HG03378 (cell line): ENCODE measurements around the gene CDH4.

Experiments used
- ATAC-seq: cut with Tn5 transposase; IDR thresholded peaks from one replicate; pipeline ENCODE4 v1.9.1; 2021; ENCODE audit warnings: mild to moderate bottlenecking, moderate library complexity; ENCODE audit not compliant: unreplicated experiment

Gene CDH4

GRCh38 chr20:61354001-61354390 lies 101.9 kb downstream of the CDH4 start:
- no peak for ATAC-seq

DNA sequence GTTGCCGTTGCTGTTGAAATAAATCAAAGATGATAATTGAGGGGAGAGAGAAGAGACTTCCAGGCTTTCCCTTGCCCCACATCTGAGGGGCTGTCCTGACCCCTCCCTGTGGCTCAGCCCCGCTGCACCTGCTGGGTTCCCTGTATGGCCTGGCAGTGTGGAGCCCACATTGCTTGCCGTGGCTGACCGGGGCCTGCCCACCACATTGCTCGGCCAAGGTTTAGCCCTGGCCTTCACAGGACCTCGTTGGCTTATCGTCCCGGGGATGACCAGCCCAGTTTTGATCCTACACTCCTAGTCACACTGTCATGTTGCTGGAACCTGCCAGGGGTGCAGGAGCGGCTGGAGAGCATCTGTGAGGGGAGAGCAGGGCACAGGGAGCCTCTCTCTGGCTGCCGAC lies 102.4 kb downstream of the CDH4 start:
- ATAC-seq, result no peak

DNA sequence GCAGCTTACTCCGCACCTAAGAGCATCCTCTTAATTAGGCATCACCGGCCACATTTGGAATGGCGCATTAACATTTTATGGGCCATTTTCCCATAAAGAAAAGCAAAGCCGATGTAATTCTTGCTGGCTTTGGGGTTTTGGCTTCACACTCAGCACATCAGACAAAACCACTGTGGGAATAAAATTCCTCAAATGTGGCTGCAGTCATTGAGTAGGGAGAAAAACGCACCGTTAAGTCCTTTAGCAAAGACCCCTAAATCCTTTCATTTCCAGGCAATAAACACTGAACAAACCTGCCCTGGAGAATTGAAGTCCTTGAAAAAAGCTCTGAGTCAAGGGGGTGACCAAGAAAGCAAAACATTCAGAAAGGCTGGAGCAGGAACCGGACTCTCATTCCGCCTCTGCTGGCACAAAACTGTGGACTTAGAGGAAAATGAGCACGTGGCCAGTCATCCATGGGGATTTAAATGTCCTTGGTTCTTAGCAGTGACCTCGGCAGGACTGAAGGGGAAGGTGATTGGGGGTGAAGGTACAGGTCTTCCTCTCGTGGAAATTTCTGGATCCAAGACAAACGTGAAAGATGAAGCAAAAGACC lies 102.9 kb downstream of the CDH4 start:
- no peak for ATAC-seq

DNA sequence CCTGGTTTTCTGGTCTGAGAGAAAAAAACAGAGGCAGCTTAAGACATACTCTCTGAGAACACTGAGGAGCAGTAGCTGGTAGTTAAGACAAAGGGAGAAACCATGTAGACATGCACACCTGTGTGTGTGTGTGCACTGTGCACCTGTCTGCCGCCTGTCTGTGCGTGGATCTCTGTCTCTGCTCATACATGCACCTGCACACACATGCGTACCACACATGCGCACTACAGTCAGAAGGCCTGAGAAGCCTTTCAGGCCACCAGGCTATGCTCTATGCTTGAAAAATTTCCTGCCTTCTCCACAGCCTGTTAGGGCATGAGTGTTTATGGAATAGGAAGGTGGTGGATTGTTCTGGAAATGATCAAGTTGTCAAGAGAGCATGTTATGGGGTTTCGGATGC lies 103.5 kb downstream of the CDH4 start:
- ATAC-seq, result no peak

DNA sequence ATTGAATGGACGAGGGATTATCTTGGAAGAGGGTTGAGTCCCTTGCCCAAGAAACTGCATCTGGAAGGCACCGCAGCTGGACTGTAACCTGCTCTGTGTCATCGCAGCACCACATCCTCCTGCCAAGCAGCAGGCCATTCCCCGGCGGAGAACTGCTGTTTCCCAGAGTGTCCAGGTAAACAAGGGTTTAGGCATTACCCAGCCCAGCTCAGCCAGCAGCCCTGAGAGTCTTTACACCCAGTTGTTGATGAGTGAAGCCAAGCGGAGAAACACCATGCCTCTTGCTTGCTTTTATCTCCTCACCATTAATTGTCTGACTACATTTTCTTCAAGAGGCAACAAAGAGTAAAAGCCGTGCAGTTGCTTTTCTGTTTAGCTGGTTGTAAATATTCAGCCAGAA lies 104.1 kb downstream of the CDH4 start:
- ATAC-seq, result no peak

- no peak for ATAC-seq
These were observed 105.1 kb downstream of the CDH4 start for GRCh38 chr20:61357119-61357518.

DNA sequence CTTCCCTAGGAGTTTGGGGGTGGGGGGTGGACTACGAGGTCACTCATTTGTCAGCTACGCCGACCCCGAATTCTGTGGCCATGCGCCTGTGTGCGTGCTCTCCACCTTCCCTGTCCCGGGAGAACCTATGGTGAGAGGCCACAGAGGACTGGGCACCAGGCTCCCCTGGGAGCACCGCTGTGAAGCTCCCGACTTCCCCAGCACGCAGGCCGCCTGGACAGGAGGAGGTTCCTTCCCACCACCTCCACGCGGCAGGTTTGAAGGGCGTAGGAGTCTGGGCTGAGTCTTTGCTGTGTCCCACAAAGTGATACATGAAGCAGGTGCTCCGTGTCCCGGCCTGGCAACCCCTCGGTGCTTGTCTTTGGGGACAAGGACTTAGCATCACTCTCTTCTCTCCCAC lies 107.2 kb downstream of the CDH4 start:
- ATAC-seq, result no peak

DNA sequence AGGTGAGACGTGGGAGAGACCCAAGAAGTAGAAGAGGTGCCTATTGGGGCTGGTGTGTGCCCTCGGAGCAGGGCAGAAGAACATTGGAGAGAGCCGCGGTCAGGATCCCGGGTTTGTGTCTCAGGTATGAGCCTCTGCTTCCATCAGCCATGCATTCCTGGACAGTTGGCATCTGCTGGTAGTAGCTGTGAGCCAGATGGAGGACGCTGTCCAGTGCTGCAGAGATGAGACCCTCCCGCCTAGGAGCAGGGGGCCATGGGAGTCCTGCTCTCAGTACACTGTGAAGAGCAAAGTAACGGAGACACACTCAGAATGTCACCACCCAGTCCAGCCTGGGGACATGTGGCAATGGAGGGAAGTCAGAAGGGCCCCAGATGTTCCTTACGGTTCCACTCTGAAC lies 108.2 kb downstream of the CDH4 start:
- no peak for ATAC-seq

DNA sequence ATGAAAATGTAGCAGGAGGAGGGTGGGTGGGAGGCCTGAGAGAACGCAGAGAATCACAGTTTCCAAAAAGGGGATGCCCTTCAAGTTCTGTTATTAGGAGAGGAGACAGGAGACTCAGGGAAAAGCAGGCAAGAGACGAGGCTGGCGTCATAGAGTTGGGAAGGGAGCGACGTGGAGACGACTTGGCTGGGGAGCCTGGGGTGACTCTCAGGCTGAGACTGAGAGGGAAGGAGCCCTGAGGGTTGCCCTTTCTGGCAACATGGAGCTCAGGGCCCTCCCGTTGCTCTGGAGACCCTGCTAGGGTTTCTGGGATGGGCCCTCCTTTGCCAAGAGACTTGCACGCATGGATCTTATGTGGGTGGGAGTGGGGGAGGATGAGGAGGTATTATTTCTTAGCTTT lies 108.9 kb downstream of the CDH4 start:
- ATAC-seq, result no peak

GRCh38 chr20:61361501-61361900 lies 109.4 kb downstream of the CDH4 start:
- no peak for ATAC-seq

- ATAC-seq, result no peak
These were observed 112.1 kb downstream of the CDH4 start for GRCh38 chr20:61364147-61364546.

GRCh38 chr20:61366914-61367313 lies 114.9 kb downstream of the CDH4 start:
- no peak for ATAC-seq

- no peak for ATAC-seq
These were observed 117.9 kb downstream of the CDH4 start for GRCh38 chr20:61369731-61370520.

- ATAC-seq, result no peak
These were observed 118.8 kb downstream of the CDH4 start for GRCh38 chr20:61370841-61371303.

DNA sequence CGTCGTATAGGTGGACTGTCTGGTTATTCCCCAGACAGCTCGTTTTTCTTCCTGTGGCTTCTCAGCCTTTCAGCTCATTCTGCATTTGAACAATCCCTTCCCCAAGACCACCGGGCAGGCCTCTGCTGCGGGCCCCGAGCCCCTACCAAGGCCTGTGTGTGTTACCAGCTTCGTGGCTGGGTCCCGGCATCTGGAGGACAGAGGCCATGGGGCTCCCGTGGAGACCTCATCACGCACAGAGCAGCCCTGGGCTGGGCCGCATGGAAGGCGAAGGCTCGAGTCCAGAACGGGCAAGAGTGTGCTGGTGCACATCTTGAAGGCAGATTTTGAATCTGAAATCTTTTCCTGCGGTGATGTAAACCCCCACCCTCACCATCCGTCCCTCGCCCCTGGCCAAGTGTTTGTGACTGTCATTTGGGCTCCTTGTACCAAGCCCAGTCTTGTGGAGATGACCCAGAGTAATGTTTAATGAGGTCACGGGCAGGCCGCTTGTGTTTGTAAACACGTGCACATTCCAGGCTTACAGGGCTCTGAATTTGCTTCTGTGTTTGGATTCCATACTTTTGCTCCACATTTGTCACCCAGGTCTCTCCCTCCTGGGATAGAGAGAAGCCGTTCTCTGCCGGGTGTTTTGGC lies 119.6 kb downstream of the CDH4 start:
- no peak for ATAC-seq

- ATAC-seq, result no peak
These were observed 120.3 kb downstream of the CDH4 start for GRCh38 chr20:61372137-61373054.

- no peak for ATAC-seq
These were observed 121.0 kb downstream of the CDH4 start for GRCh38 chr20:61373055-61373399.

DNA sequence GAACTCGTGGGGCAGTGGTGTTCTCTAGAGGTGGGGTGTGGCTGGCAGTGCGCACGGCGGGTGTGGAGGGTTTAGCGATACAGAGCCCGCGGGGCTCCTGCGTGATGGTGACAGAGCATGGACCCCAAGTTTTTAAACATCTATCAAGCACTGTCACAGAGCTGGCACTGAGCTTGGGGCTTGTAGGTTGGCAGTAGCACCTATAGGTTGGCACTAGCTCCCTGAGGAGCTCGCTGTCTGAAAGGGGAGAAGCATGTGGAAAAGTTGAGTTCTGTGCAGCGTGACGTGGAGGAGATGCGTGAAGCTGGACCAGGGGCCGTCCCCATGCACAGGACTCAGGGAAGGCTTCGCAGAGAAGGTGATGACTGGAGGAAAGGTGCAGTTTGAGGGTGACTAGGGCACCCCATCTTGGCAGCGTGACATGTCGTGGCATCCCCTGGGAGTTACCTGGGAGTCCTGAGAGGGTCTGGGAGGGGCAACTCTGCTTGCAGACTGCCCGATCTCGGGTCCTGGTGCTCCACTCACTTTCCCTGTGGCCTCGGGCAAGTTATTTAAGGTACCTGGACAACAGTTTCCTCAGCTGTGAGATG lies 122.0 kb downstream of the CDH4 start:
- ATAC-seq, result no peak

DNA sequence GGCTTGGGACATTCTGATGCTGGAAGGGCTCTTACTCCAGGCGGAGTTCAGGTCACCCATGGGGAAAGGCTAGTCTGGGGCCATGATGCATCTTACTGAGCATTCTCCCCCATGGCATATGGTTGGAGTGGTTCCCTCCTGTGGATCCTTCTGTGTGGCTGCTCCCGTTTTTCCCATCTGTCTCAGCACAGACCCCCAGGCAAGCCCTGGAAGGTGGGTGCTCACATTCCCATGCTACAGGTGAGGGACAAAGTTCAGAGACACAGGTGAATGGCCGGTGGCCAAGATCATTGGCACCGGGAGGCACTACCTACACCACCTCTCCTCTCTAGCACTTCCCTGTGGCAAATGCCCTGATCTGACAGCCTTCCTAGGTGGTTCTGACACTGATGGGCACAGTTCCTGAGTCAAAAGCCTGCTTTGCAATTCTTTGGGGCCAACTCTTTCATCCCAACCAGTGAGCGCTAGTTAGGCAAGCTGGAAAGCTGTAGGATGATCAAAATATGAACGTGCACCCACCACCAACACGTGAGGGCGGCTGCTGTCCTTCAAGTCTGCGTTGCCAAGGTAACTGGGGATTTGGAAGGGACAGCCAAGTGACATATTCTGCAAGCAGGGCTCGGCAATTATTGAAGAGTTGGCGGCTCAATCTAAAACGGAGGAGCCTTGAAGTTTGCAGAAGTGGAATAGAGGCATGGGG lies 124.6 kb downstream of the CDH4 start:
- no peak for ATAC-seq

- no peak for ATAC-seq
These were observed 126.8 kb downstream of the CDH4 start for GRCh38 chr20:61378694-61379355.
